Immature natural killer cell (primary cell): ENCODE data around the gene TOM1L1. TPM values are rescaled to one million over a fixed set of nuclear protein-coding genes. Genes with fewer than 3 reads are reported as not detected.

ENCODE experiments used
- DNase-seq, 3 donors: peaks; one replicate each; pipeline ENCODE4 v3.0.0; 2022; ENCODE audit warnings: mixed read lengths in 1 of 3
- H3K27ac Mint-ChIP-seq, 6 donors: one replicate each; pipeline ENCODE4 v1.8.0; 2020; ENCODE audit warnings: mixed read lengths in 6 of 6, mild to moderate bottlenecking in 5 of 6, inconsistent platforms in 4 of 6, moderate library complexity in 3 of 6
- H3K27me3 Mint-ChIP-seq, 3 donors: one replicate each; pipeline ENCODE4 v1.8.0; 2020 to 2021; ENCODE audit warnings: low read depth in 3 of 3, mild to moderate bottlenecking in 3 of 3, mixed read lengths in 3 of 3, moderate library complexity in 3 of 3, inconsistent platforms in 1 of 3
- H3K36me3 Mint-ChIP-seq, 3 donors: one replicate each; pipeline ENCODE4 v1.8.0; 2020; ENCODE audit warnings: mixed read lengths in 3 of 3, inconsistent platforms in 2 of 3, mild to moderate bottlenecking in 2 of 3
- H3K4me1 Mint-ChIP-seq, 2 donors: one replicate each; pipeline ENCODE4 v1.8.0; 2020; ENCODE audit warnings: inconsistent platforms in 2 of 2, mild to moderate bottlenecking in 2 of 2, mixed read lengths in 2 of 2, moderate library complexity in 1 of 2
- H3K4me3 Mint-ChIP-seq, 5 donors: one replicate each; pipeline ENCODE4 v1.8.0; 2020; ENCODE audit warnings: mild to moderate bottlenecking in 5 of 5, mixed read lengths in 5 of 5, inconsistent platforms in 3 of 5, moderate library complexity in 3 of 5
- H3K9me3 Mint-ChIP-seq, 6 donors: one replicate each; pipeline ENCODE4 v1.8.0; 2020; ENCODE audit warnings: mild to moderate bottlenecking in 6 of 6, mixed read lengths in 6 of 6, inconsistent platforms in 4 of 6, moderate library complexity in 3 of 6
- polyA plus RNA-seq, 3 donors: library from polyadenylated mRNA; unstranded; fragments of 300-500 nt; fragmentation: Illumina TruSeq; gene quantifications; one replicate each; pipeline ENCODE4 v1.2.3, GENCODE V29; 2021

TOM1L1 gene
- polyA plus RNA-seq, 3 donors from 2014 or later, result not detected

DNA sequence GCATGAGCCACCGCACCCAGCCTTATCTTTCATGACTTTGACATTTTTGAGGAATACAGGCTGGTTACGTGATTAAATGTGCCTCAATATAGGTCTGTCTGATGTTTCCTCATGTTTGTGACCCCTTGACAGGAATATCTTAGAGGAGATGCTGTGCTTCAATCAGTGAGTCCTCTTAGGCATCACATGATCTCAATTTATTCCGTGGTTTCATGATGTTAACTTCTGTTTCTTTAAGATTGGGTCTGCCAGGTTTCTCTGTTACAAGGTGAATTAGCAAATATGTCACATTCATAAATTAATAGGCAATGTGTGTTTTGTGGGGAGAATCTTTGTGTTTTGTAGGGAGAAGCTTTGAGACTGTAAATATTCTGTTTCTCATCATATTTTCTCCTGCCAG lies 71.2 kb downstream of the TOM1L1 start:
- Mint-ChIP-seq H3K4me1 (peaks cover 11% of the 10 kb centered on the region in 2 donors), H3K4me3 (no peak overlapping the region), H3K36me3 (no peaks in the 10 kb centered on the region)

DNA sequence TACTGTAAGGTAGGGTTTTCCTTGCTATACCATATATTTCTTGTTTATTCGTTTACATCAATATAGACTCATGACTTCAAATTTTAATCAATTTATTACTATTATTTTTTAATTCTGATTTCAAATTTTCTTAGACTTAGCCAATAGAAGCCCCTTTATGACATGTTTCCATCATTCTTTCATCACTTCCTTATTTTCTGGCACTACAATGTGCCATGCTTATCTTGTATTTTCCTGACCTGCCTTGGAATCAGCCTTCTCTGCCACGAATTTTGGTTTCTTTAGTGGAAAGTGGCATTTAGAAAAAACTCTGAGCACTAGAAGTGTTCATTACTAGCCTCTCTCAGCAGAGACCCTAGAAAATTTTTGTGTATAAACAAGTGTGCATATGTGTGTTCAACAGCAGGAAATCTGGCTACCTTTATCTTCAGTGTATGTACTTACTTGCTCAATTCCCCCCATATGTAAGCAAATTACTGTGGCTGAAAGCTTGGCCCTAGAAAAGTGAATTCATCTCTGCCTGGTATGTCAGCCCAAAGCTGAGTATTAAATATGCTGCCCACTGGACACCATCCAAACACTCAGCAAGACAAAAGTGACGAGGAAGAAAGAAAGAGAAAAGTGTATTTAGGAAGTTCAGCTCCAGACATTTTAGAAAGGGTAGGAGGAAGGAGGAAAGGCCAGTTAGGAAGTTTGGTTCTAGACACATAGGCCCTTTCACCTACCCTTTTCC lies 71.9 kb downstream of the TOM1L1 start:
- Mint-ChIP-seq H3K36me3 (no peaks in the 10 kb centered on the region), H3K9me3 (no peaks in the 10 kb centered on the region), H3K27ac (no peak overlapping the region), H3K27me3 (peaks cover 0 to 4% (median 0%) of the 10 kb centered on the region in 3 donors), H3K4me3 (no peak overlapping the region), H3K4me1 (peaks cover 4 to 5% of the 10 kb centered on the region in 2 donors)
- no peak for DNase-seq

More for the DNA sequence above, 71.2 kb downstream of the TOM1L1 start:
- Mint-ChIP-seq H3K27ac (no peak overlapping the region), H3K9me3 (no peaks in the 10 kb centered on the region), H3K27me3 (peaks cover 0 to 6% (median 0%) of the 10 kb centered on the region in 3 donors)
- no peak for DNase-seq

DNA sequence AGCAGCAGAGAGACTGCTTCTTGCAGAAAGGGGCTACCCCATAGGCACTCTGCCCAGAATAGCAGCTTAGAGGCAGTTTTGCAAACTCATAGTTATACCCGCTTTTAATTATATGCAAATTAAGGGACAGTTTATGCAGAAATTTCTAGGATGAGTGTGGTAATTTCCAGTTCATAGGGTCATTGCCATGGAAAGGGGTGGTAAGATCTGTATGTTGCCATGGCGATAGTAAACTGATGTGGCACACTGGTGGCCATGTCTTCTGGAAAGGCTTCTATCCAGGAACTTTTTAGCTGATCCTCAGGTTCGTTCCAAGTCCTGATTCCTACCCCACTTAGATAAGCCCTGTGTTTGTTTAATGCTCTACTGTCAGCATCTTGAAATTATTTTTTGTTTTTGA lies 74.1 kb downstream of the TOM1L1 start:
- no peak for DNase-seq
- H3K9me3 Mint-ChIP-seq, result no peaks in the 10 kb centered on the region
- no peak overlapping the region for H3K27ac Mint-ChIP-seq
- H3K4me3 Mint-ChIP-seq, result no peak overlapping the region
- peaks cover 0 to 3% (median 0%) of the 10 kb centered on the region in 3 donors for H3K36me3 Mint-ChIP-seq
- no peaks in the 10 kb centered on the region for H3K27me3 Mint-ChIP-seq
- no peaks in the 10 kb centered on the region for H3K4me1 Mint-ChIP-seq

DNA sequence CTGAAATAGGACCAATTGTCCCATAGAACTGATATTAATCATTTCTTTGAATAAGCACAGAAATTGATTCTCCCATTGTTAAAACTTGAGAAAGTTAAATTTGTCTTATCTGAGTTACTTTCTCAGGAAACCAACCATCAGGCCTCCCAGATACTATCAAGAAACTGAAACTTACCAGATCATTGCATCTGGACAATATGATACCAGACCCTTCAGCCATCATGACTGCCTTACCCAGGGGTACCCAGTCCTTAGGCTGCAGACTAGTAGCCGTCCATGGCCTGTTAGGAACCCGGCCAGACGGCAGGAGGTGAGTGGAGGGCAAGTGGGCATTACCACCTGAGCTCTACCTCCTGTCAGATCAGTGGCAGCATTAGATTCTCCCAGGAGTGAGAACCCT lies 75.7 kb downstream of the TOM1L1 start:
- DNase-seq, result no peak
- Mint-ChIP-seq H3K27me3 (no peaks in the 10 kb centered on the region), H3K4me3 (no peak overlapping the region), H3K27ac (no peak overlapping the region), H3K9me3 (peaks cover 0 to 2% (median 0%) of the 10 kb centered on the region in 6 donors), H3K4me1 (no peaks in the 10 kb centered on the region), H3K36me3 (peaks cover 0 to 3% (median 0%) of the 10 kb centered on the region in 3 donors)

DNA sequence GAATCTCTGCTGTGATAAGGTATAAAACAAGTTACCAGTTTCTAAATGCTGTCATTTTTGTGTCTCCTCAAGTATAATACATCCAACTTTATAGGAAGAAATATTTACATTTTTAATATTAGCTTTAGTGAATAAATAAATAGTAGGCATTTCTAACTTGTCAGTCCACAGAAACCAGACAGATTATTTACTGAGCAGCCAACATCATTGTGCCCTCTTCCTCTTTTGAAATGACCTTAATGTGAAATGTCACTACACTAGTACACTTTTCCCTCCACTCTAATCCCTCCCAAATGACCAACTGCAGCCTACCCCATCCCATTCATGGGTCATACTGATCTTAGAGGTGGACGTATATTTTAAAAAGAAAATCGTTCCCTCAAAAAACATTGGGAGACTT lies 77.1 kb downstream of the TOM1L1 start:
- no peak for DNase-seq
- Mint-ChIP-seq H3K27ac (no peak overlapping the region), H3K4me1 (no peaks in the 10 kb centered on the region), H3K4me3 (no peak overlapping the region), H3K36me3 (peaks cover 0 to 3% (median 0%) of the 10 kb centered on the region in 3 donors), H3K27me3 (no peaks in the 10 kb centered on the region), H3K9me3 (peaks cover 0 to 3% (median 0%) of the 10 kb centered on the region in 6 donors)

DNA sequence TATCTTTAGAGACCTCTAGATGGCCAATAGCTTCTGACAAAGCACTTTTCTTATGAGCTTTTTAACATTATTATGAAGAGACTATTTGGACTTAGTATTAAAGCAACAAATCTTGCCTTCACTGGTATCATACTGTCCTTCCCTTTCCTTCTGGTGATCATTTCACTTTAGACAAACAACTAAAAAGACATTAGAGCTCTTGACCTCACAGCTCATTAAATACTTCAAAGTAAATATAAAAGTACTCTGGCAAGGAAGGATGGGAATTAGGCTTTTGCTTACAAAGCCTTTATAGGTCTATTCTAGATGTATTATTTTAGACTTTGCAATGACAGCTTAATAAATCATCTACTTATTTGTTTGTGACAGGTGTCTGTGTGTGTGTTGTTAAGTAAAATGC lies 79.0 kb downstream of the TOM1L1 start:
- Mint-ChIP-seq H3K36me3 (peaks cover 0 to 3% (median 0%) of the 10 kb centered on the region in 3 donors), H3K27ac (no peak overlapping the region), H3K27me3 (no peaks in the 10 kb centered on the region), H3K9me3 (peaks cover 0 to 3% (median 0%) of the 10 kb centered on the region in 6 donors), H3K4me1 (no peaks in the 10 kb centered on the region), H3K4me3 (no peak overlapping the region)
- no peak for DNase-seq

DNA sequence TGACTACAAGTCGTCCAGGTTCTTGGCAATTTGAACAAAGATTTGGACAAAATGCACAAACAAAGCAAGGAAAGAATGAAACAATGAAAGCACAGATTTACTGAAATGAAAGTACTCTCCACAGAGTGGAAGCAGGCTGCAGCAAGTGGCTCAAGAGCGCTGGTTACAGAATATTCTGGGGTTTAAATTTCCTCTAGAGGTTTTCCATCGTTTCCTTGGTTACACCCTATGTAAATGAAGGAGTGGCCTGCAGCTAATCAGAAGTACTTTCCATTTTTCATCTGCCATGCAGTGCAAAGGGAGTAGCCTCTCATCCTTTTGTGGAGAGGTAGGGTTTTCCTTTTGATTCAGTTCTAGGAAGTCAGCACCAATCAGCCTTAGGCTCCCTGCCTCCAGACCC lies 79.7 kb downstream of the TOM1L1 start:
- Mint-ChIP-seq H3K27ac (no peak overlapping the region), H3K4me3 (no peak overlapping the region), H3K36me3 (peaks cover 0 to 3% (median 0%) of the 10 kb centered on the region in 3 donors), H3K27me3 (no peaks in the 10 kb centered on the region), H3K4me1 (no peaks in the 10 kb centered on the region), H3K9me3 (peaks cover 0 to 3% (median 0%) of the 10 kb centered on the region in 6 donors)
- no peak for DNase-seq

DNA sequence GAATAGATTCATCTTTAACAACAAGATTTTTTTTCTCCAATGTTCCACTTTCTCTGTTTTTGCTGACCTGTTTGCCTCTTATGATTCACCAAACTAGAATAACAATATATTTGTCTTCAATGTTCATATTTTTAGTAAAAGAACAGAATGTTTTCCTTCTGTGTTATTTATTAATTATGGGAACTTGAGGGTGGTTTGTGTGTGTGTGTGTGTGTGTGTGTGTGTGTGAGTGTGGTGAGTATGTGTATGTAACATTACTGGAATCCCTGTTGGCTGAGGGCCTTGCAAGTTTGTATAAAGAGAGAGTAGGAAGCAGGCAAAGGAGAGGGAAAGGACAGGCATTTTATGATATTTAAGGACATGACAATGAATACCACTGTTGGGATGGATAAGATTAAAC lies 81.7 kb downstream of the TOM1L1 start:
- Mint-ChIP-seq H3K9me3 (peaks cover 0 to 3% (median 0%) of the 10 kb centered on the region in 6 donors), H3K27me3 (no peaks in the 10 kb centered on the region), H3K4me3 (no peak overlapping the region), H3K27ac (no peak overlapping the region), H3K4me1 (no peaks in the 10 kb centered on the region), H3K36me3 (peaks cover 0 to 3% (median 0%) of the 10 kb centered on the region in 3 donors)
- no peak for DNase-seq

DNA sequence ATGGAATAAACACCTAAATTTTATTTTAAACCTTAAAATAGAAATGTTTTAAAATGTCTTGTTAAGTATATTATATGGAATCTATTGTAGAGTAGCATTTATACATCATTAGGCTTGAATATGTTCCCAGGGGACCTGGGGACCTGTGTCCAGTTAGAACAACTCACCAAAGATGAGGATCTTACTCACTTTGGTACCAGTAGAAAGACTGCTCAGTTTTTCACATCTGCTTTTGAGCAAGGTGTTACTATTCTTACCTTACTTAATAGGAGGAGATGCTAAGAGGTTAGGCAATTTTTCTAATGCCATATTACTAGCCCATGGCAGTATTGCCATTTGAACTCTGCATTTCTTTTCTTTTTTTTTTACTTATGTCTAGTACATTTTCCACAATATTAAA lies 82.6 kb downstream of the TOM1L1 start:
- no peaks in the 10 kb centered on the region for H3K27me3 Mint-ChIP-seq
- H3K4me1 Mint-ChIP-seq, result no peaks in the 10 kb centered on the region
- H3K27ac Mint-ChIP-seq, result no peak overlapping the region
- DNase-seq, result no peak
- no peak overlapping the region for H3K4me3 Mint-ChIP-seq
- peaks cover 0 to 3% (median 0%) of the 10 kb centered on the region in 3 donors for H3K36me3 Mint-ChIP-seq
- H3K9me3 Mint-ChIP-seq, result peaks cover 0 to 3% (median 0%) of the 10 kb centered on the region in 6 donors

DNA sequence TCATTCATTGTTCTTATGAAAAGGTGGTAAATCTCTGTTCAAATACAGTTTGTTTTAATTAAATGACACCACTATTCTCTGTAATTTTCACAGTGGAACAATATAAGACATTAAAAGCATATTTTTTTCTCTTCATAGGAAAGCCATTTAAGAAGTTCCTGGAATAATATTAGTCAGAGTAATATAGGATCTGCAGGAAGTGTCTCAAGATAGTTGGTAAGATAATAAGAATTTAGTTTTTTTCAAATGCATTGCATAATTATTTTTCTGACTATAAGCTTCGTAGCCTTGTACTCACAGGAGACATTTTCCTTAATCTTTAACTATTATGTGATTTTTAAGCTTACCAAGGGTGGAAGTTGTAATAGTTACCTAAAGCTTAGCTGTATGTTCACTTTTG lies 84.8 kb downstream of the TOM1L1 start:
- Mint-ChIP-seq H3K27me3 (no peaks in the 10 kb centered on the region), H3K9me3 (peaks cover 0 to 3% (median 0%) of the 10 kb centered on the region in 6 donors), H3K4me3 (no peak overlapping the region), H3K36me3 (no peaks in the 10 kb centered on the region), H3K27ac (no peak overlapping the region), H3K4me1 (no peaks in the 10 kb centered on the region)
- DNase-seq, result no peak

DNA sequence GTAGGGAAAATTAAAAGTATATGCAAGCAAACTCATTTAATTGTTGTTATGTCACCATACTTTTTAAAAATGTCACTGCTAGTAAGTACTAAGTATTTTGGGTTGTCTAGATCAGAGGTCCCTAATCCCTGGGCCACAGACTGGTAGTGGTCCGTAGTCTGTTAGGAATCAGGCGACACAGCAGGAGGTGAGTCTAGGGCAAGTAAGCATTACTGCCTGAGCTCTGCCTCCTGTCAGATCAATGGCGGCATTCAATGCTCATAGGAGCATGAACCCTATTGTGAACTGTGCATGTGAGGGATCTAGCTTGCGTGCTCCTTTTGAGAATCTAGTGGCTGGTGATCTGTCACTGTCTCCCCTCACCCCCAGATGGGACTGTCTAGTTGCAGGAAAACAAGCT lies 89.5 kb downstream of the TOM1L1 start:
- DNase-seq, result no peak
- Mint-ChIP-seq H3K27ac (no peak overlapping the region), H3K36me3 (peaks cover 0 to 4% (median 0%) of the 10 kb centered on the region in 3 donors), H3K27me3 (no peaks in the 10 kb centered on the region), H3K4me1 (no peaks in the 10 kb centered on the region), H3K4me3 (no peak overlapping the region), H3K9me3 (no peaks in the 10 kb centered on the region)

DNA sequence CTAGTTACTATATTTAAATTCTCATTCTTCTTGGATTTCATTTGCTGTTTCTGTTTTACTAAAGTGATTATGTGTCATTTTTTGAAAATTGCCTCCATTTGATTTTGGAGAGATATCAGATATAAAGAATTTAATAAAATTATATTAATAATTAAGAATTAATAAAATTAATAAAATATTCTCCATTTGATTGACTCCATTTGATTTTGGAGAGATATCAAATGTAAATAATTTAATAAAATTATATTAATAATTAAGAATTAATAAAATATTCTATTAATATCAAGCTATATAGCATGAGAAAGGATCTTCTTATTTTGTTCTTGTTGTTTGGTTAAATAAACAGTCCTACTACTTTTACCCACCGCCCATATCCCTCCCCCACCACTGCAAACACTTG lies 90.9 kb downstream of the TOM1L1 start:
- H3K36me3 Mint-ChIP-seq, result peaks cover 0 to 4% (median 4%) of the 10 kb centered on the region in 3 donors
- H3K9me3 Mint-ChIP-seq, result no peaks in the 10 kb centered on the region
- no peaks in the 10 kb centered on the region for H3K4me1 Mint-ChIP-seq
- no peak overlapping the region for H3K27ac Mint-ChIP-seq
- H3K27me3 Mint-ChIP-seq, result no peaks in the 10 kb centered on the region
- no peak overlapping the region for H3K4me3 Mint-ChIP-seq
- no peak for DNase-seq

DNA sequence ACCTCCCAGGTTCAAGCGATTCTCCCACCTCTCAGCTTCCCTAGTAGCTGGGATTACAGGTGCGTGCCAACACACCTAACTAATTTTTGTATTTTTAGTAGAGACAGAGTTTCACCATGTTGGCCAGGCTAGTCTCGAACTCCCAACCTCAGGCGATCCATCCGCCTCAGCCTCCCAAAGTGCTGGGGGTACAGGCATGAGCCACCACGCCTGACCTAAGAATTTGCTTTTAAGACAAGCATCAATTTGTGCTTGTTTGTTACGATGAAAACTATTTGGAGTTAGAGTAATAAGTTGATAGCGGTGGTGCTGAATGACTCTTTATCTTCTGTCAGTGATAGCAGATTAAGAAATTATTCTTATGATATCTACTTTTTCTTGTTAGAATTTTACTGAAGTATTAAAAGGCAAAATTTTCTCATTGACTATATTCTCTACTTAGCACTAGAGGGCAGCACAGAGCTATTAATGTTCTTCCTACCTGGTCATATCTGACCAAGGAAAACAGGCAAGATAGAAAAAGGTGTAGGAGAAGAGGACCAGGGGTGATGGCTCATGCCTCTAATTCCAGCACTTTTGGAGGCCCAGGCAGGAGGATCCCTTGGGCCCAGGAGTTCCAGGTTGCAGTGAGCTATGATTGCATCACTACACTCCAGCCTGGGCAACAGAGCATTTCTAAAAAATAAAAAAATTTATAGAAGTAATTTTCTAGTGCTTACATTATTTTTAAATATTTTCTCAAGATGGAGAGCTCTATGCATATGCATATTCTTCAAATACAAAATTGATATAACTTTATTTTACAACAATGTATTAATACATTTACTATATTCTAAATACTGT lies 92.4 kb downstream of the TOM1L1 start:
- no peaks in the 10 kb centered on the region for H3K27me3 Mint-ChIP-seq
- H3K9me3 Mint-ChIP-seq, result no peaks in the 10 kb centered on the region
- no peaks in the 10 kb centered on the region for H3K4me1 Mint-ChIP-seq
- no peak overlapping the region for H3K27ac Mint-ChIP-seq
- H3K36me3 Mint-ChIP-seq, result peaks cover 0 to 4% (median 4%) of the 10 kb centered on the region in 3 donors
- no peak overlapping the region for H3K4me3 Mint-ChIP-seq
- DNase-seq, result peak; percentile 30 to 43 (median 35)

DNA sequence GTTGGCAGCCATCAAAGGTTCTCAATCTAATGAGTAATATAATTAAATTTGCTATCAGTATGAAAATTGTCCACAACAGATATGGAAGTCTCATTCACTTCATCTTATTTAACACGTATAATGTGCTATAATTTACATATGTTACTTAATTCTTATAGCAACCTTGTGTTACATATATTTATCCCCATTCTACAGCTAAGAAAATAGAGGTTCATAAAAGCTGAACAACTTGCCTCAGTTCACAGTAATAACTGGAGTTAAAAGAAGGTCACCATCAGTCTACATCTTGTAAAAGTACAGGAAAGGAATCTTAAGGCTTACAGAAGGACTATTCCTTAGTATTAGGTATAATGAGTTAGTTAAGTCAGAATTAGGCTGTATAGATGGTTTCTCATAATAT lies 95.8 kb downstream of the TOM1L1 start:
- no peak for DNase-seq
- H3K4me1 Mint-ChIP-seq, result no peaks in the 10 kb centered on the region
- H3K4me3 Mint-ChIP-seq, result no peak overlapping the region
- no peaks in the 10 kb centered on the region for H3K9me3 Mint-ChIP-seq
- H3K27ac Mint-ChIP-seq, result no peak overlapping the region
- H3K36me3 Mint-ChIP-seq, result peaks cover 3 to 18% (median 4%) of the 10 kb centered on the region in 3 donors
- H3K27me3 Mint-ChIP-seq, result no peaks in the 10 kb centered on the region
